Suppressor macrophage treated with lipopolysaccharide for 1 hour (primary cell): Measurements from ENCODE around the gene TACC2.

Experiments
- DNase-seq, 3 donors: peaks; one replicate each; pipeline ENCODE4 v3.0.0-alpha.2; 2020 to 2022

The TACC2 gene

GRCh38 chr10:122149561-122150505 lies 160.9 kb downstream of the TACC2 start:
- DNase-seq: no peak

- DNase-seq: no peak
Measured at GRCh38 chr10:122151121-122151694, 162.2 kb downstream of the TACC2 start.

GRCh38 chr10:122152544-122152943 lies 163.6 kb downstream of the TACC2 start:
- no peak for DNase-seq

GRCh38 chr10:122154031-122154544 lies 165.1 kb downstream of the TACC2 start:
- no peak for DNase-seq

GRCh38 chr10:122154545-122155366 lies 165.8 kb downstream of the TACC2 start:
- no peak for DNase-seq

- DNase-seq: no peak
Measured at GRCh38 chr10:122157451-122157850, 168.5 kb downstream of the TACC2 start.

GRCh38 chr10:122158362-122158761 lies 169.4 kb downstream of the TACC2 start:
- DNase-seq: no peak

GRCh38 chr10:122159141-122159970 lies 170.4 kb downstream of the TACC2 start:
- no peak for DNase-seq

GRCh38 chr10:122161795-122162194 lies 172.8 kb downstream of the TACC2 start:
- DNase-seq: no peak

- DNase-seq: no peak
Measured at GRCh38 chr10:122162671-122163173, 173.8 kb downstream of the TACC2 start.

GRCh38 chr10:122163174-122164022 lies 174.4 kb downstream of the TACC2 start:
- DNase-seq: no peak

- no peak for DNase-seq
Measured at GRCh38 chr10:122164023-122164601, 175.1 kb downstream of the TACC2 start.

GRCh38 chr10:122164815-122165483 lies 176.0 kb downstream of the TACC2 start:
- no peak for DNase-seq

GRCh38 chr10:122165484-122166276 lies 176.7 kb downstream of the TACC2 start:
- no peak for DNase-seq

GRCh38 chr10:122168101-122168500 lies 179.1 kb downstream of the TACC2 start:
- DNase-seq: no peak

GRCh38 chr10:122168598-122169394 lies 179.8 kb downstream of the TACC2 start:
- no peak for DNase-seq

GRCh38 chr10:122170802-122171201 lies 181.8 kb downstream of the TACC2 start:
- no peak for DNase-seq
